ENCODE measurements around the gene POU3F1. TPM values are rescaled to one million over a fixed set of nuclear protein-coding genes. Genes with fewer than 3 reads are reported as not detected.

The POU3F1 gene
- total and polyA plus RNA-seq, 2 of the 4 experiments (the other 2 are of a cell fraction) = not detected

DNA sequence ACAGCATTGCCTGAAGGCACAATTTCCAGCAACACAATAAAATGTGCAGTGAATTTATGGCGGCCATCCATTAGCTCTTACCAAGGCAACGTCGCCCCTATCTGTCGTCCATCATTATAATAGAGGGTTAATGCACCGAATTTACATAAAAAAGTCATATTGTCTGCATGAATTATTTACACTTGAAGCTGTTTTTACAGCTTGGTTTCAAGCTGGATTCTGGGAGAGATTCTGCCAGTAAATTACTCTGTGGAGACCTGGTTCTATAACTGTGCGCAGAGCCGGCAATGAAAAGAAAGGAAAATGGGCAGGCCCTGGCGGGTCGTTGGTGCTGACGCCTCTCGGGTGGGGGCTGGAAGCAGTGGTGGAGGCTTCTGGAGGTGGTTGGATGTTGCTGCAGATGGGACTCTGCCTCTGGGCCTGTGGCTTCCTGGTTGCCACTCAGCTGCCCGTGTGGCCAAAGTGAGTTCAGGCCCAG is 48.9 kb upstream of the POU3F1 start:
- Histone ChIP-seq H3K9ac (ENCODE audit: low read depth, low read length) (no peak overlapping the region), H4K91ac (ENCODE audit: insufficient read depth, low read depth, low read length) (no peak overlapping the region), H3K4me1 (ENCODE audit: control insufficient read depth, insufficient read depth, low read length) (no peaks in the 10 kb centered on the region), H4K8ac (ENCODE audit: low read depth in 2 of 2, low read length in 2 of 2) (no peak overlapping the region), H2AFZ (replicated peaks; ENCODE audit: low read length, poor library complexity) (no peak overlapping the region), H4K20me1 (ENCODE audit: insufficient read depth, low read length) (no peaks in the 10 kb centered on the region), H2BK5ac (ENCODE audit: low read depth, low read length, poor library complexity, severe bottlenecking) (no peak overlapping the region), H2BK20ac (ENCODE audit: low read depth, low read length) (no peak overlapping the region), H3K27me3 (ENCODE audit: control insufficient read depth, insufficient read depth, low read length) (peaks cover 15% of the 10 kb centered on the region), H3K27ac (ENCODE audit: insufficient read depth, low read length) (no peak overlapping the region), H3K4ac (ENCODE audit: low read depth, low read length) (no peak overlapping the region), H3K9me1 (ENCODE audit: insufficient read depth, low read length) (no peaks in the 10 kb centered on the region), H3K4me3 (ENCODE audit: insufficient read depth, low read depth, low read length) (no peak overlapping the region), H2BK120ac (ENCODE audit: low read depth, low read length) (no peak overlapping the region), H2AK9ac (replicated peaks; ENCODE audit: low read depth, low read length, poor library complexity) (no peak overlapping the region), H3K36me3 (ENCODE audit: control insufficient read depth, insufficient read depth, low read length) (no peaks in the 10 kb centered on the region), H4K5ac (ENCODE audit: low read depth, low read length) (no peak overlapping the region), H3K9me3 (ENCODE audit: control insufficient read depth, insufficient read depth, low read length) (no peaks in the 10 kb centered on the region), H3K79me1 (ENCODE audit: low read depth in 1 of 2, low read length in 2 of 2) (no peaks in the 10 kb centered on the region), H3K23ac (ENCODE audit: low read depth, low read length) (no peak overlapping the region), H3K56ac (ENCODE audit: extremely low read depth, insufficient read depth, low read length) (no peak overlapping the region), H3K18ac (ENCODE audit: low read depth, low read length) (no peak overlapping the region), H3K14ac (replicated peaks; ENCODE audit: low read depth, low read length) (no peak overlapping the region), H2AK5ac (ENCODE audit: low read depth, low read length) (no peak overlapping the region), H2BK15ac (ENCODE audit: low read depth, low read length) (no peak overlapping the region), H3K4me2 (ENCODE audit: low read depth, low read length) (no peak overlapping the region)
- no peak for DNase-seq
- WGBS, 2 experiments (ENCODE audit: extremely low coverage in 2 of 2, insufficient read length in 1 of 2) = 89% methylated on average over 6 of the region's 12 CpGs; no CpG with 5 or more reads in 1 of the 2 experiments
- no peak for ATAC-seq (ENCODE audit: low read depth)
- dilution Hi-C loops (cut with HindIII; ENCODE audit: low sequenced_read_pairs, unreplicated experiment) = no loop called here
- in situ Hi-C loops (cut with MboI; ENCODE audit: low sequenced_read_pairs) = no loop called here
- TF ChIP-seq RCOR1 (IDR thresholded peaks at IDR 0.05; ENCODE audit: insufficient replicate concordance, low read length) (no peak), SMC3 (IDR thresholded peaks at IDR 0.05; ENCODE audit: low read depth, low read length) (no peak), MAFK (IDR thresholded peaks at IDR 0.05; ENCODE audit: low read depth, low read length) (no peak), FOS (IDR thresholded peaks at IDR 0.05; ENCODE audit: low read depth, low read length) (no peak), POLR2A (IDR thresholded peaks at IDR 0.05; ENCODE audit: low read depth, low read length) (no peak), RFX5 (IDR thresholded peaks at IDR 0.05; ENCODE audit: low read depth, low read length) (no peak)
- TF ChIP-seq, protein P1, sequence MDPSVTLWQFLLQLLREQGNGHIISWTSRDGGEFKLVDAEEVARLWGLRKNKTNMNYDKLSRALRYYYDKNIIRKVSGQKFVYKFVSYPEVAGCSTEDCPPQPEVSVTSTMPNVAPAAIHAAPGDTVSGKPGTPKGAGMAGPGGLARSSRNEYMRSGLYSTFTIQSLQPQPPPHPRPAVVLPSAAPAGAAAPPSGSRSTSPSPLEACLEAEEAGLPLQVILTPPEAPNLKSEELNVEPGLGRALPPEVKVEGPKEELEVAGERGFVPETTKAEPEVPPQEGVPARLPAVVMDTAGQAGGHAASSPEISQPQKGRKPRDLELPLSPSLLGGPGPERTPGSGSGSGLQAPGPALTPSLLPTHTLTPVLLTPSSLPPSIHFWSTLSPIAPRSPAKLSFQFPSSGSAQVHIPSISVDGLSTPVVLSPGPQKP (IDR thresholded peaks at IDR 0.05; ENCODE audit: borderline replicate concordance, low read depth, low read length) = no peak
- ChIA-PET POLR2A (ENCODE audit: unreplicated experiment) (no interaction called here), CTCF (no interaction called here)
- no TSS peak for BruUV-seq (replicated peaks)
- intact Hi-C loops (cut with micrococcal nuclease) = no loop called here
